ENCODE measurements around the gene GLT1D1. TPM values are rescaled to one million over a fixed set of nuclear protein-coding genes. Genes with fewer than 3 reads are reported as not detected.

GLT1D1 gene
- total RNA-seq, 2 experiments from 2014 or later: 0.19 to 0.22 TPM

DNA sequence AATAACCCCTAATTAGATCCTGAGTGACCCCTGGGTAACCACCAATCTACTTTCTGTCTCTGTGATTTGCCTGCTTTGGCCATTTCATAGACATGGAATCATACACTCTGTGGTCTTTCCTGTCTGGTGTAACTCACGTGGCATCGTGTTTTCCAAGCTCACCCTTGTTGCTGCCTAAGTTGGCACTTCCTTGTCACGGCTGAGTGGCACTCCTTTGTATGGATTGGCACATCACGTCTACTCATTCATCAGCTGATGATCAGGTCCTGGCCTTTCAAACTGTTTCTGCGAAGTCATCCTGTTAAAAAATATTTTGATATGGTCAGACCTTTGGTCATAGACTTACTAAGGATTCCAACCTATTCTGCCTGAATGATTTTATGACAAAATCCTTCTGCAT lies 87.7 kb downstream of the GLT1D1 start:
- Histone ChIP-seq H3K9me3 (ENCODE audit: control insufficient read depth in 1 of 2, insufficient read depth in 1 of 2, low read length in 2 of 2) (no peaks in the 10 kb centered on the region), H3K4me1 (ENCODE audit: insufficient read depth, low read length) (no peaks in the 10 kb centered on the region), H3K27ac (ENCODE audit: low read depth in 1 of 2, low read length in 2 of 2) (no peak overlapping the region), H3K4me3 (ENCODE audit: low read length) (no peak overlapping the region), H3K36me3 (ENCODE audit: insufficient read depth, low read length) (no peaks in the 10 kb centered on the region), H3K27me3 (ENCODE audit: control insufficient read depth in 1 of 2, insufficient read depth in 2 of 2, low read length in 2 of 2) (no peaks in the 10 kb centered on the region)
- TF ChIP-seq, protein P1, sequence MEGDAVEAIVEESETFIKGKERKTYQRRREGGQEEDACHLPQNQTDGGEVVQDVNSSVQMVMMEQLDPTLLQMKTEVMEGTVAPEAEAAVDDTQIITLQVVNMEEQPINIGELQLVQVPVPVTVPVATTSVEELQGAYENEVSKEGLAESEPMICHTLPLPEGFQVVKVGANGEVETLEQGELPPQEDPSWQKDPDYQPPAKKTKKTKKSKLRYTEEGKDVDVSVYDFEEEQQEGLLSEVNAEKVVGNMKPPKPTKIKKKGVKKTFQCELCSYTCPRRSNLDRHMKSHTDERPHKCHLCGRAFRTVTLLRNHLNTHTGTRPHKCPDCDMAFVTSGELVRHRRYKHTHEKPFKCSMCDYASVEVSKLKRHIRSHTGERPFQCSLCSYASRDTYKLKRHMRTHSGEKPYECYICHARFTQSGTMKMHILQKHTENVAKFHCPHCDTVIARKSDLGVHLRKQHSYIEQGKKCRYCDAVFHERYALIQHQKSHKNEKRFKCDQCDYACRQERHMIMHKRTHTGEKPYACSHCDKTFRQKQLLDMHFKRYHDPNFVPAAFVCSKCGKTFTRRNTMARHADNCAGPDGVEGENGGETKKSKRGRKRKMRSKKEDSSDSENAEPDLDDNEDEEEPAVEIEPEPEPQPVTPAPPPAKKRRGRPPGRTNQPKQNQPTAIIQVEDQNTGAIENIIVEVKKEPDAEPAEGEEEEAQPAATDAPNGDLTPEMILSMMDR (IDR thresholded peaks at IDR 0.05): no peak
- no peak overlapping the region for H3K4me3 Mint-ChIP-seq
- CTCF ChIA-PET: no interaction called here
- ATAC-seq (ENCODE audit: poor library complexity) (no peak), DNase-seq (no peak)
- no peaks in the 10 kb centered on the region for H3K9me3 Mint-ChIP-seq
- H3K27ac Mint-ChIP-seq: no peak overlapping the region
- H3K36me3 Mint-ChIP-seq (ENCODE audit: low read depth): no peaks in the 10 kb centered on the region
- H3K27me3 Mint-ChIP-seq: no peaks in the 10 kb centered on the region
- POLR2A ChIA-PET: no interaction called here
- intact Hi-C loops (cut with DNase I, micrococcal nuclease): no loop called here
- H3K4me1 Mint-ChIP-seq (ENCODE audit: low read depth): no peaks in the 10 kb centered on the region

GRCh38 chr12:128942960-128943477 lies 89.7 kb downstream of the GLT1D1 start:
- Histone ChIP-seq H3K4me3 (ENCODE audit: low read length) (no peak overlapping the region), H3K36me3 (ENCODE audit: insufficient read depth, low read length) (no peaks in the 10 kb centered on the region), H3K4me1 (ENCODE audit: insufficient read depth, low read length) (no peaks in the 10 kb centered on the region), H3K9me3 (ENCODE audit: control insufficient read depth in 1 of 2, insufficient read depth in 1 of 2, low read length in 2 of 2) (no peaks in the 10 kb centered on the region), H3K27ac (ENCODE audit: low read depth in 1 of 2, low read length in 2 of 2) (no peak overlapping the region), H3K27me3 (ENCODE audit: control insufficient read depth in 1 of 2, insufficient read depth in 2 of 2, low read length in 2 of 2) (no peaks in the 10 kb centered on the region)
- ChIA-PET POLR2A (no interaction called here), CTCF (no interaction called here)
- DNase-seq (no peak), ATAC-seq (ENCODE audit: poor library complexity) (no peak)
- TF ChIP-seq, protein P1 (IDR thresholded peaks at IDR 0.05): no peak
- H3K9me3 Mint-ChIP-seq: no peaks in the 10 kb centered on the region
- intact Hi-C loops (cut with DNase I, micrococcal nuclease): no loop called here
- H3K27me3 Mint-ChIP-seq: no peaks in the 10 kb centered on the region
- H3K36me3 Mint-ChIP-seq (ENCODE audit: low read depth): no peaks in the 10 kb centered on the region
- peaks cover 11% of the 10 kb centered on the region for H3K4me1 Mint-ChIP-seq (ENCODE audit: low read depth)
- no peak overlapping the region for H3K4me3 Mint-ChIP-seq
- no peak overlapping the region for H3K27ac Mint-ChIP-seq

DNA sequence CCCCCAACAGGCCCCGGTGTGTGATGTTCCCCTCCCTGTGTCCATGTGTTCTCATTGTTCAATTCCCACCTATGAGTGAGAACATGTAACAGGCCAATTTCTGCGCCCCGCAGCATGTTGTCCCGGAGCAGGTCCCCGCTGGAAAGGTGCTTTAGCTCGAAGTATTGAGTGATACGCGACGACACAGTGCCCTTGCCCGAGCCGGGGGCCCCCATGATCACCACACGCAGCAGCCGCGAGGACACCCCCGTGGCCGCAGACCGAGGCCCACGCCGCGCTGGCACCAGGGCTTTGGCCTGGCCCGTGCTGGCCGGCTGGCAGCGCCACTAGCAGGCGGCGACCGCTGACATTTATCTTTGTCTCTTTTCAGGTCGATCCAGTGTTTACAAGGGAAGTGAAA lies 91.7 kb downstream of the GLT1D1 start:
- ATAC-seq (ENCODE audit: poor library complexity) (no peak), DNase-seq (no peak)
- Mint-ChIP-seq H3K4me3 (no peak overlapping the region), H3K27me3 (no peaks in the 10 kb centered on the region), H3K4me1 (ENCODE audit: low read depth) (peaks cover 27% of the 10 kb centered on the region), H3K9me3 (no peaks in the 10 kb centered on the region), H3K27ac (no peak overlapping the region), H3K36me3 (ENCODE audit: low read depth) (no peaks in the 10 kb centered on the region)
- no peaks in the 10 kb centered on the region for H3K36me3 ChIP-seq (ENCODE audit: insufficient read depth, low read length)
- H3K27ac ChIP-seq (ENCODE audit: low read depth in 1 of 2, low read length in 2 of 2): no peak overlapping the region
- no peaks in the 10 kb centered on the region for H3K4me1 ChIP-seq (ENCODE audit: insufficient read depth, low read length)
- no peaks in the 10 kb centered on the region for H3K9me3 ChIP-seq (ENCODE audit: control insufficient read depth in 1 of 2, insufficient read depth in 1 of 2, low read length in 2 of 2)
- no peak overlapping the region for H3K4me3 ChIP-seq (ENCODE audit: low read length)
- no peaks in the 10 kb centered on the region for H3K27me3 ChIP-seq (ENCODE audit: control insufficient read depth in 1 of 2, insufficient read depth in 2 of 2, low read length in 2 of 2)
- POLR2A ChIA-PET: no interaction called here
- CTCF ChIA-PET: no interaction called here
- TF ChIP-seq, protein P1 (IDR thresholded peaks at IDR 0.05): no peak
- intact Hi-C loops (cut with DNase I, micrococcal nuclease): no loop called here

Data from CD4-positive, alpha-beta T cell (primary cell).